Peyer's patch (tissue), 4 donors: Measurements from ENCODE around the gene GLTP.

Experiments
- POLR2A ChIP-seq, 2 donors: fragments of 450-650 bp; IDR thresholded peaks; one replicate each; pipeline ENCODE4 v1.5.1; 2017; ENCODE audit warnings: antibody characterized with exemption in 2 of 2, mild to moderate bottlenecking in 2 of 2, moderate library complexity in 2 of 2
- TF ChIP-seq, protein P1 (sequence below), 6 experiments: fragments of 450-650 bp in 4 of 6; fragments of 200-600 bp in 2 of 6; sonication (generic) in 1 of 6; IDR thresholded peaks; one replicate each; pipeline ENCODE4 v1.5.1; 2017 to 2019; ENCODE audit warnings: antibody characterized with exemption in 6 of 6, mild to moderate bottlenecking in 3 of 6, moderate library complexity in 1 of 6

DNA sequence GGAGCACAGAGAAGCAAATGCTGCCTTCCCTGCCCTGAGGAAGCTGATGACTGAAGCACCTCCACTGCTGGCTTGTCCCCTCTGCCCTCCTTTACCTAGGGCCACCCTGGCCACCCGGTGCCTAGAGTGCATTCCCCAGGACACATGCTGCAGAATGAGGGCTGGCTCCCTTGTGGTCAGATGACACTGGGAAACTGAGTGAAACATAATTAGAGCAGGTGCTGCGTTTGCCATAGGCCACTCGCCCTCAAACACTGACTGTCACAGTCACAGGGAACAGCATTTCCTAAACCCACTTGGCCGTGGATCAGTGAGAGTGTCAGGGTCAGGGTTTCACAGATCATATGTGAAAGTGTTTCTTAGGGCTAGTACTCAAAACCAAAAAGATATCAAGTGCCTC is 35.7 kb upstream of the GLTP start:
- TF ChIP-seq, protein P1, sequence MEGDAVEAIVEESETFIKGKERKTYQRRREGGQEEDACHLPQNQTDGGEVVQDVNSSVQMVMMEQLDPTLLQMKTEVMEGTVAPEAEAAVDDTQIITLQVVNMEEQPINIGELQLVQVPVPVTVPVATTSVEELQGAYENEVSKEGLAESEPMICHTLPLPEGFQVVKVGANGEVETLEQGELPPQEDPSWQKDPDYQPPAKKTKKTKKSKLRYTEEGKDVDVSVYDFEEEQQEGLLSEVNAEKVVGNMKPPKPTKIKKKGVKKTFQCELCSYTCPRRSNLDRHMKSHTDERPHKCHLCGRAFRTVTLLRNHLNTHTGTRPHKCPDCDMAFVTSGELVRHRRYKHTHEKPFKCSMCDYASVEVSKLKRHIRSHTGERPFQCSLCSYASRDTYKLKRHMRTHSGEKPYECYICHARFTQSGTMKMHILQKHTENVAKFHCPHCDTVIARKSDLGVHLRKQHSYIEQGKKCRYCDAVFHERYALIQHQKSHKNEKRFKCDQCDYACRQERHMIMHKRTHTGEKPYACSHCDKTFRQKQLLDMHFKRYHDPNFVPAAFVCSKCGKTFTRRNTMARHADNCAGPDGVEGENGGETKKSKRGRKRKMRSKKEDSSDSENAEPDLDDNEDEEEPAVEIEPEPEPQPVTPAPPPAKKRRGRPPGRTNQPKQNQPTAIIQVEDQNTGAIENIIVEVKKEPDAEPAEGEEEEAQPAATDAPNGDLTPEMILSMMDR (IDR thresholded peaks at IDR 0.05), result no peak
- TF ChIP-seq POLR2A (IDR thresholded peaks at IDR 0.05), result no peak
